Neutrophil (primary cell): ENCODE data around the gene RBPJ.

Experiments
- H3K27ac ChIP-seq: fragments of 200-600 bp; sonication (generic); 2 replicates; pipeline ENCODE4 v1.5.1; 2016; ENCODE audit warnings: mild to moderate bottlenecking, moderate library complexity
- H3K27me3 ChIP-seq: fragments of 200-600 bp; sonication (generic); 2 replicates; pipeline ENCODE4 v1.6.0; 2016; ENCODE audit warnings: mild to moderate bottlenecking
- H3K36me3 ChIP-seq: fragments of 200-600 bp; sonication (generic); 2 replicates; pipeline ENCODE4 v1.5.1; 2017
- H3K4me1 ChIP-seq, 2 experiments: fragments of 200-600 bp in 1 of 2; sonication (generic) in 1 of 2; 1 replicate in 1 of 2; 2 replicates in 1 of 2; pipeline versions ENCODE4 v1.5.1 to v1.6.1; 2013 to 2016; ENCODE audit warnings: low read depth in 1 of 2, low read length in 1 of 2, mild to moderate bottlenecking in 1 of 2, moderate library complexity in 1 of 2; ENCODE audit not compliant: control insufficient read depth in 1 of 2, insufficient read depth in 1 of 2
- H3K4me3 ChIP-seq, 2 experiments: fragments of 200-600 bp in 1 of 2; sonication (generic) in 1 of 2; 1 replicate in 1 of 2; 2 replicates in 1 of 2; pipeline ENCODE4 v1.5.1; 2013 to 2016; ENCODE audit warnings: low read depth in 1 of 2, low read length in 1 of 2, mild to moderate bottlenecking in 1 of 2, moderate library complexity in 1 of 2
- H3K9me3 ChIP-seq: fragments of 200-600 bp; sonication (generic); 2 replicates; pipeline ENCODE4 v1.5.1; 2016
- TF ChIP-seq, protein P1 (sequence below): fragments of 200-600 bp; sonication (generic); IDR thresholded peaks from 2 replicates; pipeline ENCODE4 v1.5.1; 2016; ENCODE audit warnings: antibody characterized with exemption

RBPJ gene

DNA sequence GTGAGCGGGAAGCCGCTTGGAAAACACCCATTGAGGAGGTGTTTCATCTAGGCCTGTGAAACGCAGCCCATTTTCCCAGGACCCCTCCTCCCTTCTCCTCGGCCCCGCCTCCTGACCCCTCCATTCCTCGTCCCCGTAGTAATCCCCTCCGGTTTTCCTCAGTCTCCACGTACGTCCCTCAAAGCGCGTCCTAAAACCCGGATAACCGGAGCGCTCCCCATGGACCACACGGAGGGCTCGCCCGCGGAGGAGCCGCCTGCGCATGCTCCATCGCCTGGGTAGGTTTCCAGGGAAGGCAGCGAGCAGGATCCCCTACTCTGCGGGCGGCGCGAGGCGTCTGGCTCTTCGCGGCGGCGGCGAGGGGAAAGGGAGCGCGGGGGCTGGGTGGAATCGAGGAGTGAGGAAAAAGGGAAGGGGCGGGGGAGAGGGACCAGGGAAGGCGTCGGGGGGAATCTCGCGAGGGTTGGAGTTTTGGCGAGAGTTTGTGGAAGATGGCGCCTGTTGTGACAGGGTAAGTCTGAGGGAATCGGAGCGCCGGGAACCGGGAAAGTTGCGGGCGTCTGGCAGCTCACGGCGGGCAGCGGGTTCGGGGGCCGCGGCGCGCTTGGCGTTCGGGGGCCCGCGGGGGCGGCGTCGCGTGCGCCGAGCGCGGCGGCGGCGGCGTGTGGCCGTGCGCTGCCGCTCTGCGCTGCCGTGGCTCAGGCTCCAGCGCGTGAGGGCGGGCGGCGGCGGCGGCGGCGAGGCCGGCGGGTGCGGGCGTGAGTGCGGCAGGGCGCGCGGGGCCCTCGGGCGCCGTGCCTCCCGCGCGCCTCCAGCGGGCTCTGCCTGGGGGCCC, at the start of gene RBPJ:
RBPJ (plus strand) TSS at position 477 of the 835 bp plus-strand sequence; CDS start at position 492, 15 bp downstream.
- TF ChIP-seq, protein P1, sequence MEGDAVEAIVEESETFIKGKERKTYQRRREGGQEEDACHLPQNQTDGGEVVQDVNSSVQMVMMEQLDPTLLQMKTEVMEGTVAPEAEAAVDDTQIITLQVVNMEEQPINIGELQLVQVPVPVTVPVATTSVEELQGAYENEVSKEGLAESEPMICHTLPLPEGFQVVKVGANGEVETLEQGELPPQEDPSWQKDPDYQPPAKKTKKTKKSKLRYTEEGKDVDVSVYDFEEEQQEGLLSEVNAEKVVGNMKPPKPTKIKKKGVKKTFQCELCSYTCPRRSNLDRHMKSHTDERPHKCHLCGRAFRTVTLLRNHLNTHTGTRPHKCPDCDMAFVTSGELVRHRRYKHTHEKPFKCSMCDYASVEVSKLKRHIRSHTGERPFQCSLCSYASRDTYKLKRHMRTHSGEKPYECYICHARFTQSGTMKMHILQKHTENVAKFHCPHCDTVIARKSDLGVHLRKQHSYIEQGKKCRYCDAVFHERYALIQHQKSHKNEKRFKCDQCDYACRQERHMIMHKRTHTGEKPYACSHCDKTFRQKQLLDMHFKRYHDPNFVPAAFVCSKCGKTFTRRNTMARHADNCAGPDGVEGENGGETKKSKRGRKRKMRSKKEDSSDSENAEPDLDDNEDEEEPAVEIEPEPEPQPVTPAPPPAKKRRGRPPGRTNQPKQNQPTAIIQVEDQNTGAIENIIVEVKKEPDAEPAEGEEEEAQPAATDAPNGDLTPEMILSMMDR: peak; percentile 13
- Histone ChIP-seq H3K4me1 (peaks cover 61 to 66% of the 10 kb centered on the region in 2 experiments), H3K4me3 (peak within 1 kb of the TSS; percentile 80 to 96), H3K9me3 (no peaks in the 10 kb centered on the region), H3K36me3 (no peaks in the 10 kb centered on the region), H3K27me3 (no peaks in the 10 kb centered on the region), H3K27ac (peak within 1 kb of the TSS; percentile 99)

DNA sequence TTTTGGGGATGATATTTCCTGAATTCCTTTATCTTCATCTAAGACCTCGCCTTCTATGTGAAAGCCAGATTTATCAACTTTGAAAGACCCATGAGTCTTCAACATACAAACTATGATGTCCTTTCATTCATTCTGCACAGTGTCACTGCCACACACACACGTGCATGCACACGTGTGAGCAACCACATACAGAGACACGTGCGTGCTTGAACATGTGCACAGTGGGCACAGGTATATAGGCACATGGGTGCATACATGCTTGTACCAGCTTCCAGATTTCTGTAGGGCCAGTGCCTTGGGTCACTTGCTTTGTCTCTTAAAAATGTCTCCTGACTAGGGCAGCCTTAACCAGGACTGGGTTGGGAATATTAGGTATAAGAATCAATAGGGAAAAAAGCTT, 49.1 kb upstream of the RBPJ start:
- no peaks in the 10 kb centered on the region for H3K27me3 ChIP-seq
- H3K27ac ChIP-seq: peak overlapping the region; percentile 92
- H3K36me3 ChIP-seq: no peaks in the 10 kb centered on the region
- no peaks in the 10 kb centered on the region for H3K9me3 ChIP-seq
- H3K4me1 ChIP-seq: peaks cover 95 to 96% of the 10 kb centered on the region in 2 experiments
- no peak overlapping the region for H3K4me3 ChIP-seq
- TF ChIP-seq, protein P1: no peak

DNA sequence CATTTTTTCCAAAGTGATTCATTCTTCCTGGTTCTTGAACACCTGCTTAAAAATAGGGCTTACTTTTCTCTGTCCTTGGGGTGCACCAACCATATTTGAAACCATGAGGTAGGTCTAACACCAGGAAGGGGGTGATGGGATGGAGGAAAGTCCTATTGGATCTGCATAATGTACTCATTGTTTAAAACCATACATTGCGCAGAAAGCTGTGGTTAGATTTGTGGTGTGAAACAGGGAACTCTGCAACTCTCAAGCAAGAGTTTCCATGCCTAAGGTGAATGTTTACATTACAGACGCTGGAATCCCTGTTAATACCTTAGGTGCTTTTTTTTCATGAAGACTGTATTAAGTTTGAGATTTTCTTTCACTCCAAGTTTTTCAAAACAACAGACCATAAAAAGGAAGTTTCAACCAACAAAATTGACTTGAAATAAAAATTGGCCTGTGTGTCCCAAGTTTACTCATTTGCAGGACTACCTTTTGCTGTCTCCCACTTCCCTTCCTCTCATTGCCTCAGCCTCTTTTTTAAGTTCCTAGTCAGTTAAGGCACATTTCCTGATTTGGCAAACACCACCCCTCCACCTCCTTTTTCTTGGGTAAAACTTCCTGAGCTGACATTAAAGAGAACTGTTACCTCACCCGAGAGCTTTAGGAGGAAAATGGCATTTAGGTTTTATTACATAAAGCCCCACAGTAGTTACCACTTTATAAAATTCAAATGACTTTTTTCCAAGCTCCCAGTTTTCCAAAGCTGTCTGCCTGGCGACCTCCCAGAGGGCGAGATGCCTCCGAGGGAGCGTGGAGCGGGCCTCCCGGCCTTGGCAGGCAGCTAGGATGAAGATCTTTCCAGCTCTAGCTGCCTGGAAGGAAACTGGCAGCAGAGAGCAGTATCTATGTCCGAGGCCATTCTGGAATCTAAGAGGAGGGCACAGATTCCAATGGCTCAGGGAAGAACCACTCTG, 47.9 kb upstream of the RBPJ start:
- H3K27ac ChIP-seq: peak overlapping the region; percentile 92
- TF ChIP-seq, protein P1: no peak
- H3K36me3 ChIP-seq: no peaks in the 10 kb centered on the region
- peaks cover 86 to 87% of the 10 kb centered on the region in 2 experiments for H3K4me1 ChIP-seq
- no peaks in the 10 kb centered on the region for H3K27me3 ChIP-seq
- H3K4me3 ChIP-seq: peak overlapping the region; percentile 51 to 62
- H3K9me3 ChIP-seq: no peaks in the 10 kb centered on the region

DNA sequence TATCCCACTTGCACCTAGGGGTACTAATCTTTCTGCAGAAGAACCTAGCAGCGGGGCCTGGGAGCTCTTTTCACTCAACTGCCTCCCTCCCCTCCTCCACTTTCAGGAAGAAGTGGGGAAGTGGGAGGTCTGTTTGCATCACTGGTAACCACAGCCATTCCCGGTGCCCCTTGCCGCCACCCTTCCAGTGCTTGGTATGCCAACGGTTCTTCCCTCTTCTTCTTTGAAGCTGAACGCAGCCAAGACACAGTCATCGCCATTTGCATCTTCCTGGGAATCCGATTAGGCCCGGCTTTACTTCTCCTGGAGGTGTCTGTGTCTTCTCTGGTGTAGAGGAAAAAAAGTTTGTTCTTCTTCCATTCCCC, 47.2 kb upstream of the RBPJ start:
- peaks cover 80 to 81% of the 10 kb centered on the region in 2 experiments for H3K4me1 ChIP-seq
- no peaks in the 10 kb centered on the region for H3K36me3 ChIP-seq
- TF ChIP-seq, protein P1: no peak
- no peaks in the 10 kb centered on the region for H3K27me3 ChIP-seq
- H3K4me3 ChIP-seq: peak overlapping the region; percentile 51 to 62
- peak overlapping the region; percentile 92 for H3K27ac ChIP-seq
- H3K9me3 ChIP-seq: no peaks in the 10 kb centered on the region

DNA sequence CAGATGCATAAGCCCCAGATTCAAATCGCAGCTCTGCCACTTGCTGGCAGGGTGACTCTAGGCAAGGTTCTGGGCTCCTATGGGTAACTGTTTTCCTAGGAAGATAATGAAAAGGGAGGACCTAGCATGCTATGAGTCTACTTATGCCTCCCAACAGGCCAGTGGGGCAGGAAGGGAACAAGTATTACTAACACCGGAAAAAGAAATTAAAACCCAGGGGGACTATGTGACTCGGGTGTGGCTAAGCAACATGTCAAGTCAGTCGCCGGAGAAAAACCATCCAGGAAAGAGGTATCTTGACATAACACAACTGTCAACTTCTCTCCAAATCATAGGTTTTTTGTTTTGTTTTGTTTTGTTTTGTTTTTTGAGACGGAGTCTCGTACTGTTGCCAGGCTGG, 45.5 kb upstream of the RBPJ start:
- peaks cover 65 to 73% of the 10 kb centered on the region in 2 experiments for H3K4me1 ChIP-seq
- peak overlapping the region; percentile 51 to 62 for H3K4me3 ChIP-seq
- H3K36me3 ChIP-seq: no peaks in the 10 kb centered on the region
- TF ChIP-seq, protein P1: no peak
- H3K27me3 ChIP-seq: no peaks in the 10 kb centered on the region
- no peaks in the 10 kb centered on the region for H3K9me3 ChIP-seq
- H3K27ac ChIP-seq: peak overlapping the region; percentile 92
